Testis (tissue), 3 donors: ENCODE data around the gene CLEC6A. TPM values are rescaled to one million over a fixed set of nuclear protein-coding genes. Genes with fewer than 3 reads are reported as not detected.
"Not testable (repeated sequence)": the region's sequence is repeated elsewhere in the genome, so short reads cannot be mapped to it uniquely, and the experiment has no call there.

Experiments
- DNase-seq: peaks from one replicate; pipeline ENCODE4 v3.0.0-alpha.2; 2019
- H3K27ac ChIP-seq, 2 donors: fragments of 200-600 bp; sonication (generic); one replicate each; pipeline ENCODE4 v1.5.1; 2019
- H3K27me3 ChIP-seq: fragments of 200-600 bp; sonication (generic); one replicate; pipeline ENCODE4 v1.5.1; 2019
- H3K36me3 ChIP-seq: fragments of 200-600 bp; sonication (generic); one replicate; pipeline ENCODE4 v1.5.1; 2017; ENCODE audit warnings: low read depth; ENCODE audit errors: missing control alignments
- H3K4me1 ChIP-seq: fragments of 200-600 bp; sonication (generic); one replicate; pipeline ENCODE4 v1.5.1; 2019
- H3K4me3 ChIP-seq, 2 donors: fragments of 200-600 bp; sonication (generic); one replicate each; pipeline ENCODE4 v1.5.1; 2017 to 2019
- H3K9me3 ChIP-seq: fragments of 200-600 bp; sonication (generic); one replicate; pipeline ENCODE4 v1.5.1; 2017
- CTCF ChIP-seq, 3 experiments: fragments of 450-650 bp in 2 of 3; fragments of 200-600 bp in 1 of 3; sonication (generic) in 1 of 3; IDR thresholded peaks; one replicate each; pipeline ENCODE4 v1.5.1; 2016 to 2019; ENCODE audit warnings: antibody characterized with exemption in 3 of 3, mild to moderate bottlenecking in 2 of 3, moderate library complexity in 1 of 3
- POLR2A ChIP-seq: fragments of 450-650 bp; IDR thresholded peaks from one replicate; pipeline ENCODE4 v1.6.1; 2017; ENCODE audit warnings: antibody characterized with exemption, mild to moderate bottlenecking, moderate library complexity
- WGBS, 2 donors: methylation state at CpG; one replicate each; pipeline ENCODE4 v1.1.5; 2018; 5-methylcytosine and 5-hydroxymethylcytosine counted together
- intact Hi-C: fragments of 100-400 bp; cut with DNase I; formaldehyde crosslinking; loops from one replicate; pipeline ENCODE4 v1.15.1; 2023; ENCODE audit warnings: low total_unique reads
- polyA plus RNA-seq: library from polyadenylated mRNA; stranded (reverse); fragments of 350-450 nt; fragmentation: Illumina TruSeq; extraction: RNeasy Lipid Tissue Mini Kit (QIAGEN cat#74804); gene quantifications from one replicate; pipeline ENCODE4 v1.2.3, GENCODE V29; 2014; ENCODE audit warnings: low read depth, low replicate concordance; ENCODE audit not compliant: insufficient read depth
- total RNA-seq, 2 donors: library from RNA; depleted of rRNA; stranded (reverse); fragments of >200 nt; gene quantifications; one replicate each; pipeline ENCODE4 v1.2.3, GENCODE V29; 2016

The CLEC6A gene
- total and polyA plus RNA-seq, 3 donors from 2014 or later, result not detected

- H3K9me3 ChIP-seq, result no peaks in the 10 kb centered on the region
- no peak for TF ChIP-seq CTCF (IDR thresholded peaks at IDR 0.05)
- no peak for TF ChIP-seq POLR2A
- H3K27me3 ChIP-seq, result no peaks in the 10 kb centered on the region
- no peak overlapping the region for H3K4me3 ChIP-seq
- WGBS, 2 donors, result 85 to 87% methylated on average over 5 of the region's 5 CpGs
- intact Hi-C loops, result no loop called here
- no peaks in the 10 kb centered on the region for H3K4me1 ChIP-seq
- no peaks in the 10 kb centered on the region for H3K36me3 ChIP-seq
- no peak overlapping the region for H3K27ac ChIP-seq
- no peak for DNase-seq
Observed at GRCh38 chr12:8491646-8492530, 36.1 kb downstream of the CLEC6A start.

- Histone ChIP-seq H3K4me3 (no peak overlapping the region), H3K4me1 (no peaks in the 10 kb centered on the region), H3K27me3 (no peaks in the 10 kb centered on the region), H3K36me3 (no peaks in the 10 kb centered on the region), H3K9me3 (no peaks in the 10 kb centered on the region), H3K27ac (no peak overlapping the region)
- TF ChIP-seq POLR2A, result no peak
- no peak for TF ChIP-seq CTCF (IDR thresholded peaks at IDR 0.05)
- DNase-seq, result no peak
- intact Hi-C loops, result no loop called here
- WGBS, 2 donors, result 87 to 88% methylated on average over 1 of the region's 2 CpGs
Observed at GRCh38 chr12:8493084-8493483, 37.3 kb downstream of the CLEC6A start.

DNA sequence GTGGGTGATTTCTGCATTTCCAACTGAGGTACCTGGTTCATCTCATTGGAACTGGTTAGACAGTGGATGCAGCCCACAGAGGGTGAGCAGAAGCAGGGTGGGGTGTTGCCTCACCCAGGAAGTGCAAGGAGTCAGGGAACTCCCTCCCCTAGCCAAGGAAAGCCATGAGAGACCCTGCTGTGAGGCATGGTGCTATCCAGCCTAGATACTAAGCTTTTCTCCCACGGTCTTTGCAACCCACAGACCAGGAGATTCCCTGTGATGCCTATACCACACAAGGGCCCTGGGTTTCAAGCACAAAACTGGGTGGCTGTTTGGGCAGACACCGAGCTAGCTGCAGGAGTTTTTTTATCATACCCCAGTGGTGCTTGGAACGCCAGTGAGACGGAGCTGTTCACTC, 39.9 kb downstream of the CLEC6A start:
- H3K27ac ChIP-seq, H3K27me3 ChIP-seq, H3K9me3 ChIP-seq, intact Hi-C loops, H3K36me3 ChIP-seq, H3K4me3 ChIP-seq, DNase-seq, H3K4me1 ChIP-seq: not testable (repeated sequence)
- WGBS, 2 donors, result 90 to 100% methylated on average over 4 of the region's 4 CpGs

- WGBS, 2 donors, result 58 to 75% methylated on average over 7 of the region's 7 CpGs
- intact Hi-C loops, DNase-seq: not testable (repeated sequence)
Observed at GRCh38 chr12:8496074-8496473, 40.3 kb downstream of the CLEC6A start.

GRCh38 chr12:8499616-8500015, 43.9 kb downstream of the CLEC6A start:
- no peaks in the 10 kb centered on the region for H3K36me3 ChIP-seq

More at GRCh38 chr12:8496074-8496473, 40.3 kb downstream of the CLEC6A start:
- H3K27ac ChIP-seq, H3K4me3 ChIP-seq, H3K4me1 ChIP-seq, H3K36me3 ChIP-seq, H3K27me3 ChIP-seq, H3K9me3 ChIP-seq: not testable (repeated sequence)

More at GRCh38 chr12:8499616-8500015, 43.9 kb downstream of the CLEC6A start:
- no peak for DNase-seq
- TF ChIP-seq CTCF (IDR thresholded peaks at IDR 0.05) (no peak), POLR2A (no peak)
- WGBS, 2 donors, result 56 to 63% methylated on average over 4 of the region's 4 CpGs
- Histone ChIP-seq H3K27ac (no peak overlapping the region), H3K9me3 (no peaks in the 10 kb centered on the region), H3K4me1 (no peaks in the 10 kb centered on the region), H3K4me3 (no peak overlapping the region), H3K27me3 (no peaks in the 10 kb centered on the region)
- intact Hi-C loops, result no loop called here
